H9 (cell line): ENCODE results near the gene CCDC178. TPM values are rescaled to one million over a fixed set of nuclear protein-coding genes. Genes with fewer than 3 reads are reported as not detected.

Experiments
- DNase-seq: peaks from one replicate; pipeline ENCODE4 v3.0.0-alpha.2; 2017
- H2AFZ ChIP-seq: one replicate; pipeline ENCODE4 v1.6.1; 2013; ENCODE audit warnings: mild to moderate bottlenecking, low read length, control low read depth, moderate library complexity
- H2AK5ac ChIP-seq: 2 replicates; pipeline ENCODE4 v1.6.1; 2013; ENCODE audit warnings: low read length, control low read depth, mixed read lengths; ENCODE audit not compliant: insufficient read length
- H2BK120ac ChIP-seq: one replicate; pipeline ENCODE4 v1.6.1; 2013; ENCODE audit warnings: low read depth, mild to moderate bottlenecking, low read length, control low read depth, inconsistent platforms; ENCODE audit not compliant: poor library complexity, severe bottlenecking
- H2BK12ac ChIP-seq: 2 replicates; pipeline ENCODE4 v1.6.1; 2013; ENCODE audit warnings: low read length, control low read depth, mixed read lengths, low read depth; ENCODE audit not compliant: insufficient read length
- H2BK15ac ChIP-seq: 2 replicates; pipeline ENCODE4 v1.6.1; 2013; ENCODE audit warnings: low read depth, low read length, control low read depth
- H2BK20ac ChIP-seq: one replicate; pipeline ENCODE4 v1.6.1; 2013; ENCODE audit warnings: low read depth, mild to moderate bottlenecking, low read length, control low read depth, inconsistent platforms; ENCODE audit not compliant: poor library complexity, severe bottlenecking
- H2BK5ac ChIP-seq: 2 replicates; pipeline ENCODE4 v1.6.1; 2013; ENCODE audit warnings: low read length, control low read depth, mixed read lengths; ENCODE audit not compliant: insufficient read length
- H3K14ac ChIP-seq: 2 replicates; pipeline ENCODE4 v1.6.1; 2013; ENCODE audit warnings: low read length, control low read depth; ENCODE audit not compliant: insufficient read depth
- H3K18ac ChIP-seq: 2 replicates; pipeline ENCODE4 v1.6.1; 2013; ENCODE audit warnings: low read depth, mild to moderate bottlenecking, mixed read lengths, low read length, control low read depth; ENCODE audit not compliant: insufficient read length
- H3K23ac ChIP-seq: 2 replicates; pipeline ENCODE4 v1.6.1; 2013; ENCODE audit warnings: low read length, control low read depth, mixed read lengths, low read depth; ENCODE audit not compliant: insufficient read length
- H3K23me2 ChIP-seq: 2 replicates; pipeline ENCODE4 v1.6.1; 2013; ENCODE audit warnings: low read depth, mild to moderate bottlenecking, mixed read lengths, low read length, control low read depth; ENCODE audit not compliant: insufficient read length, poor library complexity, severe bottlenecking
- H3K27ac ChIP-seq: 2 replicates; pipeline ENCODE4 v1.5.1; 2013; ENCODE audit warnings: low read length, control low read depth, mixed read lengths, low read depth; ENCODE audit not compliant: insufficient read length
- H3K27me3 ChIP-seq: 2 replicates; pipeline ENCODE4 v1.6.1; 2013; ENCODE audit warnings: low read length, control low read depth, inconsistent platforms; ENCODE audit not compliant: insufficient read depth
- H3K4ac ChIP-seq: 2 replicates; pipeline ENCODE4 v1.6.1; 2013; ENCODE audit warnings: low read depth, mild to moderate bottlenecking, control low read depth, inconsistent platforms, low read length, moderate library complexity
- H3K4me1 ChIP-seq: 2 replicates; pipeline ENCODE4 v1.6.1; 2013; ENCODE audit warnings: low read length, control low read depth, inconsistent platforms; ENCODE audit not compliant: insufficient read depth
- H3K4me2 ChIP-seq: 2 replicates; pipeline ENCODE4 v1.6.1; 2013; ENCODE audit warnings: low read length, control low read depth, mixed read lengths; ENCODE audit not compliant: insufficient read length, insufficient read depth
- H3K56ac ChIP-seq: 2 replicates; pipeline ENCODE4 v1.6.1; 2013; ENCODE audit warnings: low read depth, mild to moderate bottlenecking, mixed read lengths, low read length, control low read depth; ENCODE audit not compliant: insufficient read length
- H3K79me1 ChIP-seq: 2 replicates; pipeline ENCODE4 v1.6.1; 2013; ENCODE audit warnings: low read depth, mild to moderate bottlenecking, moderate library complexity, low read length, control low read depth, inconsistent platforms; ENCODE audit not compliant: insufficient read depth, poor library complexity, severe bottlenecking
- H3K79me2 ChIP-seq: 2 replicates; pipeline ENCODE4 v1.6.1; 2013; ENCODE audit warnings: low read length, control low read depth, inconsistent platforms; ENCODE audit not compliant: insufficient read depth
- H3K9ac ChIP-seq: 2 replicates; pipeline ENCODE4 v1.6.1; 2013; ENCODE audit warnings: low read length, control low read depth, mixed read lengths; ENCODE audit not compliant: insufficient read length; ENCODE audit errors: extremely low read depth
- H3K9me3 ChIP-seq: one replicate; pipeline ENCODE4 v1.6.1; 2013; ENCODE audit warnings: low read depth, low read length, inconsistent platforms; ENCODE audit not compliant: control insufficient read depth
- H3T11ph ChIP-seq: one replicate; pipeline ENCODE4 v1.6.1; 2013; ENCODE audit warnings: mild to moderate bottlenecking, low read length, control low read depth, inconsistent platforms
- H4K20me1 ChIP-seq: one replicate; pipeline ENCODE4 v1.6.1; 2013; ENCODE audit not compliant: control insufficient read depth, insufficient read length, insufficient read depth
- H4K5ac ChIP-seq: 2 replicates; pipeline ENCODE4 v1.6.1; 2013; ENCODE audit warnings: low read depth, mild to moderate bottlenecking, mixed read lengths, low read length, control low read depth; ENCODE audit not compliant: insufficient read length
- H4K8ac ChIP-seq: replicated peaks from 2 replicates; pipeline ENCODE4 v1.6.1; 2013; ENCODE audit warnings: low read length, control low read depth, mixed read lengths, low read depth; ENCODE audit not compliant: insufficient read length
- H4K91ac ChIP-seq: 2 replicates; pipeline ENCODE4 v1.6.1; 2013; ENCODE audit warnings: low read depth, mild to moderate bottlenecking, moderate library complexity, mixed read lengths, low read length, control low read depth; ENCODE audit not compliant: insufficient read length
- H3K27ac Mint-ChIP-seq, 3 experiments: 2 replicates in 2 of 3; 3 replicates in 1 of 3; pipeline ENCODE4 v1.8.0; 2020 to 2021; ENCODE audit warnings: mixed read lengths in 3 of 3, mild to moderate bottlenecking in 1 of 3, moderate library complexity in 1 of 3
- H3K27me3 Mint-ChIP-seq: 2 replicates; pipeline ENCODE4 v1.8.0; 2021; ENCODE audit warnings: low read depth, mild to moderate bottlenecking, moderate library complexity, mixed read lengths
- H3K36me3 Mint-ChIP-seq, 3 experiments: 2 replicates in 2 of 3; 3 replicates in 1 of 3; pipeline ENCODE4 v1.8.0; 2020 to 2021; ENCODE audit warnings: low read depth in 3 of 3, mixed read lengths in 3 of 3; ENCODE audit not compliant: insufficient read depth in 1 of 3
- H3K4me1 Mint-ChIP-seq, 2 experiments: 2 replicates each; pipeline ENCODE4 v1.8.0; 2020; ENCODE audit warnings: mixed read lengths in 2 of 2
- H3K4me3 Mint-ChIP-seq, 2 experiments: 2 replicates in 1 of 2; 3 replicates in 1 of 2; pipeline ENCODE4 v1.8.0; 2020 to 2021; ENCODE audit warnings: mild to moderate bottlenecking in 2 of 2, mixed read lengths in 2 of 2, moderate library complexity in 1 of 2
- H3K9me3 Mint-ChIP-seq, 2 experiments: 2 replicates in 1 of 2; 3 replicates in 1 of 2; pipeline ENCODE4 v1.8.0; 2020; ENCODE audit warnings: mild to moderate bottlenecking in 2 of 2, mixed read lengths in 2 of 2, moderate library complexity in 1 of 2
- CTCF ChIP-seq: fragments of 200-600 bp; sonication (generic); conservative IDR thresholded peaks from 3 replicates; pipeline ENCODE4 v1.8.0; 2021; ENCODE audit warnings: antibody characterized with exemption, mild to moderate bottlenecking
- WGBS: extraction: QIAGEN DNeasy Blood & Tissue Kit; methylation state at CpG from one replicate; pipeline ENCODE4 v1.1.7; 2013; ENCODE audit warnings: missing lambda C conversion rate, low lambda C conversion rate, mixed read lengths; ENCODE audit not compliant: insufficient read length; ENCODE audit errors: extremely low coverage; 5-methylcytosine and 5-hydroxymethylcytosine counted together
- total RNA-seq: library from RNA; stranded (reverse); gene quantifications from 2 replicates; pipeline ENCODE4 v1.2.1, GENCODE V29; 2021

The CCDC178 gene
- total RNA-seq, 1 experiment from 2014 or later: not detected

GRCh38 chr18:33483908-33484307, 43.4 kb upstream of the CCDC178 start:
- H2AK5ac ChIP-seq: no peak overlapping the region
- H3K4ac ChIP-seq: no peak overlapping the region
- H3T11ph ChIP-seq: no peak overlapping the region
- no peak overlapping the region for H3K56ac ChIP-seq
- no peaks in the 10 kb centered on the region for H3K23me2 ChIP-seq
- H3K9me3 ChIP-seq: no peaks in the 10 kb centered on the region
- no peak overlapping the region for H2AFZ ChIP-seq
- H3K4me3 Mint-ChIP-seq: no peak overlapping the region
- H4K20me1 ChIP-seq: no peaks in the 10 kb centered on the region
- no peak overlapping the region for H2BK20ac ChIP-seq
- no peaks in the 10 kb centered on the region for H3K27me3 ChIP-seq
- no peaks in the 10 kb centered on the region for H3K36me3 Mint-ChIP-seq
- no peaks in the 10 kb centered on the region for H3K79me2 ChIP-seq
- no peaks in the 10 kb centered on the region for H3K4me1 Mint-ChIP-seq
- no peak overlapping the region for H3K14ac ChIP-seq
- no peak for TF ChIP-seq CTCF
- no CpG with 5 or more reads among the region's 1 CpG for WGBS
- DNase-seq: no peak
- H4K91ac ChIP-seq: no peak overlapping the region
- H3K9ac ChIP-seq: no peak overlapping the region
- no peak overlapping the region for H3K4me2 ChIP-seq
- H4K8ac ChIP-seq: no peak overlapping the region
- H3K18ac ChIP-seq: no peak overlapping the region
- H2BK120ac ChIP-seq: no peak overlapping the region
- H3K79me1 ChIP-seq: no peaks in the 10 kb centered on the region
- no peaks in the 10 kb centered on the region for H3K9me3 Mint-ChIP-seq
- H3K23ac ChIP-seq: no peak overlapping the region
- no peak overlapping the region for H4K5ac ChIP-seq
- no peak overlapping the region for H2BK12ac ChIP-seq
- H2BK5ac ChIP-seq: no peak overlapping the region
- no peak overlapping the region for H2BK15ac ChIP-seq
- no peak overlapping the region for H3K27ac Mint-ChIP-seq
- H3K4me1 ChIP-seq: no peaks in the 10 kb centered on the region
- H3K27me3 Mint-ChIP-seq: no peaks in the 10 kb centered on the region
- H3K27ac ChIP-seq: no peak overlapping the region
